ENCODE measurements around the gene HMCN1. TPM values are rescaled to one million over a fixed set of nuclear protein-coding genes. Genes with fewer than 3 reads are reported as not detected.

The HMCN1 gene
- total and polyA plus RNA-seq, 2 experiments from 2014 or later, result 1.6 to 8.7 TPM

- TF ChIP-seq ZNF462 (CRISPR knock-in tag; IDR thresholded peaks at IDR 0.05) (no peak), STAT1 (IDR thresholded peaks at IDR 0.05; ENCODE audit: unreplicated experiment) (no peak), CREB1 (CRISPR knock-in tag; IDR thresholded peaks at IDR 0.05; ENCODE audit: low read depth) (no peak)
These were observed 457.3 kb downstream of the HMCN1 start (continued) for GRCh38 chr1:186191511-186191910.

GRCh38 chr1:186193224-186193623 lies 459.0 kb downstream of the HMCN1 start:
- H4K20me1 ChIP-seq (replicated peaks; ENCODE audit: insufficient read depth), result no peaks in the 10 kb centered on the region
- TF ChIP-seq CREB1 (CRISPR knock-in tag; IDR thresholded peaks at IDR 0.05; ENCODE audit: low read depth) (no peak), ETS1 (IDR thresholded peaks at IDR 0.05) (no peak), ZNF114 (CRISPR knock-in tag; IDR thresholded peaks at IDR 0.05) (no peak), EZH2phosphoT487 (IDR thresholded peaks at IDR 0.05; ENCODE audit: unreplicated experiment) (no peak), ZNF462 (CRISPR knock-in tag; IDR thresholded peaks at IDR 0.05) (no peak), ZNF331 (CRISPR knock-in tag; IDR thresholded peaks at IDR 0.05; ENCODE audit: low read depth) (no peak)
- ATAC-seq, result no peak
- no peaks in the 10 kb centered on the region; the same call in 1 of the 2 replicates for H3K36me3 ChIP-seq (ENCODE audit: insufficient read depth)
- no peaks in the 10 kb centered on the region for H3K4me1 ChIP-seq (ENCODE audit: insufficient read depth)
- Mint-ChIP-seq H3K4me1 (no peaks in the 10 kb centered on the region), H3K36me3 (ENCODE audit: low read depth) (no peaks in the 10 kb centered on the region), H3K27me3 (ENCODE audit: insufficient read depth, low read depth, poor library complexity) (no peaks in the 10 kb centered on the region), H3K4me3 (no peak overlapping the region), H3K9me3 (no peaks in the 10 kb centered on the region; the same call in 2 of the 3 replicates), H3K27ac (no peak overlapping the region)
- no peak overlapping the region for H3K4me2 ChIP-seq
- H2AFZ ChIP-seq, result no peak overlapping the region
- H3K4me3 ChIP-seq, result no peak overlapping the region
- H3K27ac ChIP-seq (ENCODE audit: low read depth), result no peak overlapping the region
- no peak for DNase-seq (ENCODE audit: low spot score)
- H3K79me2 ChIP-seq (replicated peaks; ENCODE audit: insufficient read depth), result no peaks in the 10 kb centered on the region
- peaks cover 14% of the 10 kb centered on the region for H3K9me2 ChIP-seq (ENCODE audit: insufficient read depth)
- no peaks in the 10 kb centered on the region for H3K27me3 ChIP-seq (ENCODE audit: insufficient read depth)
- H3F3A ChIP-seq (replicated peaks; ENCODE audit: low read depth), result no peaks in the 10 kb centered on the region
